Measurements from ENCODE around the gene DLGAP1. TPM values are rescaled to one million over a fixed set of nuclear protein-coding genes. Genes with fewer than 3 reads are reported as not detected.

Gene DLGAP1
- total RNA-seq, 4 donors from 2014 or later = 0.13 to 6.2 (median 0.53) TPM

GRCh38 chr18:4211111-4211837 lies 243.8 kb downstream of the DLGAP1 start:
- no peaks in the 10 kb centered on the region for H3K36me3 ChIP-seq
- no peaks in the 10 kb centered on the region for H3K27me3 ChIP-seq
- no peak overlapping the region for H3K4me3 ChIP-seq
- H3K27ac ChIP-seq = no peak overlapping the region
- DNase-seq (no peak), ATAC-seq (no peak)
- no peaks in the 10 kb centered on the region for H3K9me3 ChIP-seq
- no peaks in the 10 kb centered on the region for H3K4me1 ChIP-seq
- intact Hi-C loops (cut with DNase I; ENCODE audit: low total_unique reads) = no loop called here
- TF ChIP-seq, protein P1, sequence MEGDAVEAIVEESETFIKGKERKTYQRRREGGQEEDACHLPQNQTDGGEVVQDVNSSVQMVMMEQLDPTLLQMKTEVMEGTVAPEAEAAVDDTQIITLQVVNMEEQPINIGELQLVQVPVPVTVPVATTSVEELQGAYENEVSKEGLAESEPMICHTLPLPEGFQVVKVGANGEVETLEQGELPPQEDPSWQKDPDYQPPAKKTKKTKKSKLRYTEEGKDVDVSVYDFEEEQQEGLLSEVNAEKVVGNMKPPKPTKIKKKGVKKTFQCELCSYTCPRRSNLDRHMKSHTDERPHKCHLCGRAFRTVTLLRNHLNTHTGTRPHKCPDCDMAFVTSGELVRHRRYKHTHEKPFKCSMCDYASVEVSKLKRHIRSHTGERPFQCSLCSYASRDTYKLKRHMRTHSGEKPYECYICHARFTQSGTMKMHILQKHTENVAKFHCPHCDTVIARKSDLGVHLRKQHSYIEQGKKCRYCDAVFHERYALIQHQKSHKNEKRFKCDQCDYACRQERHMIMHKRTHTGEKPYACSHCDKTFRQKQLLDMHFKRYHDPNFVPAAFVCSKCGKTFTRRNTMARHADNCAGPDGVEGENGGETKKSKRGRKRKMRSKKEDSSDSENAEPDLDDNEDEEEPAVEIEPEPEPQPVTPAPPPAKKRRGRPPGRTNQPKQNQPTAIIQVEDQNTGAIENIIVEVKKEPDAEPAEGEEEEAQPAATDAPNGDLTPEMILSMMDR (IDR thresholded peaks at IDR 0.05 in 4 of 5, conservative IDR thresholded peaks at IDR 0.05 in 1 of 5) = no peak
- no peak for TF ChIP-seq POLR2A (IDR thresholded peaks at IDR 0.05)
- in situ Hi-C loops (cut with MboI; ENCODE audit: low sequenced_read_pairs in 4 of 4) = no loop called here

- ATAC-seq (no peak), DNase-seq (no peak)
- no peaks in the 10 kb centered on the region for H3K27me3 ChIP-seq
- no peak overlapping the region for H3K27ac ChIP-seq
- no peak for TF ChIP-seq POLR2A (IDR thresholded peaks at IDR 0.05)
- TF ChIP-seq, protein P1 (IDR thresholded peaks at IDR 0.05 in 4 of 5, conservative IDR thresholded peaks at IDR 0.05 in 1 of 5) = no peak
- in situ Hi-C loops (cut with MboI; ENCODE audit: low sequenced_read_pairs in 4 of 4) (no loop called here), intact Hi-C loops (cut with DNase I; ENCODE audit: low total_unique reads) (no loop called here)
- H3K4me1 ChIP-seq = no peaks in the 10 kb centered on the region
- H3K9me3 ChIP-seq = no peaks in the 10 kb centered on the region
- H3K36me3 ChIP-seq = no peaks in the 10 kb centered on the region
- H3K4me3 ChIP-seq = no peak overlapping the region
These were observed 246.7 kb downstream of the DLGAP1 start for GRCh38 chr18:4208366-4208765.

- Histone ChIP-seq H3K27ac (no peak overlapping the region), H3K27me3 (no peaks in the 10 kb centered on the region), H3K9me3 (no peaks in the 10 kb centered on the region), H3K4me3 (no peak overlapping the region), H3K4me1 (no peaks in the 10 kb centered on the region), H3K36me3 (no peaks in the 10 kb centered on the region)
- intact Hi-C loops (cut with DNase I; ENCODE audit: low total_unique reads) (no loop called here), in situ Hi-C loops (cut with MboI; ENCODE audit: low sequenced_read_pairs in 4 of 4) (no loop called here)
- DNase-seq (no peak), ATAC-seq (no peak)
- TF ChIP-seq POLR2A (IDR thresholded peaks at IDR 0.05) = no peak
- TF ChIP-seq, protein P1 (IDR thresholded peaks at IDR 0.05 in 4 of 5, conservative IDR thresholded peaks at IDR 0.05 in 1 of 5) = no peak
These were observed 247.6 kb downstream of the DLGAP1 start for GRCh38 chr18:4207383-4207985.

- Histone ChIP-seq H3K9me3 (no peaks in the 10 kb centered on the region), H3K27me3 (no peaks in the 10 kb centered on the region), H3K4me3 (no peak overlapping the region), H3K27ac (no peak overlapping the region), H3K4me1 (no peaks in the 10 kb centered on the region), H3K36me3 (no peaks in the 10 kb centered on the region)
- DNase-seq = no peak
- in situ Hi-C loops (cut with MboI; ENCODE audit: low sequenced_read_pairs in 4 of 4) (no loop called here), intact Hi-C loops (cut with DNase I; ENCODE audit: low total_unique reads) (no loop called here)
- TF ChIP-seq, protein P1 (IDR thresholded peaks at IDR 0.05 in 4 of 5, conservative IDR thresholded peaks at IDR 0.05 in 1 of 5) = no peak
- no peak for TF ChIP-seq POLR2A (IDR thresholded peaks at IDR 0.05)
- no peak for ATAC-seq
These were observed 250.7 kb downstream of the DLGAP1 start for GRCh38 chr18:4204438-4204720.
